K562 (cell line): Measurements from ENCODE around the gene INPP4B. TPM values are rescaled to one million over a fixed set of nuclear protein-coding genes. Genes with fewer than 3 reads are reported as not detected.

Experiments
- ATAC-seq: fragments of 200-7000 bp; cut with Tn5 transposase; 3 replicates; pipeline ENCODE4 v1.9.1; 2020; ENCODE audit warnings: moderate library complexity
- BruUV-seq: library from RNA; stranded (reverse); fragments of 400-500 nt; replicated peaks from 2 replicates; lab custom pipeline; 2021; lab: Mats Ljungman, UMichigan
- CTCF ChIA-PET: fragments of 300-600 bp; formaldehyde crosslinking; extraction: SDS; loops from one replicate; lab custom pipeline; 2021; ENCODE audit warnings: low intra/inter-chr PET ratio; lab: Yijun Ruan, JAX
- POLR2A ChIA-PET: fragments of 300-600, 350-650 bp; sonication (Branson Sonifier 250); formaldehyde crosslinking; extraction: SDS; loops from one replicate; lab custom pipeline; 2021; ENCODE audit warnings: antibody characterized with exemption, inconsistent platforms; lab: Yijun Ruan, JAX
- DNase-seq, 4 experiments: peaks; one replicate each; pipeline versions ENCODE4 v3.0.0 to v3.0.0-alpha.2; 2011 to 2018; ENCODE audit warnings: low spot score in 3 of 4, mixed read lengths in 3 of 4; ENCODE audit errors: extremely low read depth in 1 of 4
- FAIRE-seq: peaks from 2 replicates; lab custom pipeline; 2011; peaks lifted over from hg19 to GRCh38; lab: Jason Lieb, UNC
- H2AFZ ChIP-seq: 2 replicates; pipeline ENCODE4 v1.6.0; 2011; ENCODE audit warnings: low read depth, low read length, control low read depth, inconsistent platforms
- H3K27ac ChIP-seq: fragments of 200-600 bp; 3 replicates; pipeline ENCODE4 v1.8.0; 2011; ENCODE audit warnings: low read depth, mild to moderate bottlenecking, control low read depth, inconsistent platforms, low read length, moderate library complexity, mixed read lengths; ENCODE audit errors: extremely low read depth
- H3K27me3 ChIP-seq, 2 experiments: fragments of 300-600 bp in 1 of 2; 2 replicates in 1 of 2; 3 replicates in 1 of 2; pipeline versions ENCODE4 v1.6.0 to v1.8.0; 2011; ENCODE audit warnings: inconsistent platforms in 2 of 2, low read length in 2 of 2, mild to moderate bottlenecking in 1 of 2, mixed read lengths in 1 of 2, moderate library complexity in 1 of 2; ENCODE audit not compliant: control insufficient read depth in 2 of 2, insufficient read depth in 2 of 2
- H3K36me3 ChIP-seq: fragments of 300-600 bp; 3 replicates; pipeline ENCODE4 v1.8.0; 2011; ENCODE audit warnings: mild to moderate bottlenecking, low read length, inconsistent platforms; ENCODE audit not compliant: control insufficient read depth, insufficient read depth
- H3K4me1 ChIP-seq, 2 experiments: fragments of 200-600 bp in 1 of 2; replicated peaks in 1 of 2; 2 replicates in 1 of 2; 3 replicates in 1 of 2; pipeline versions ENCODE4 v1.5.1 to v1.8.0; 2011; ENCODE audit warnings: inconsistent platforms in 2 of 2, low read length in 2 of 2, mild to moderate bottlenecking in 1 of 2, mixed read lengths in 1 of 2, moderate library complexity in 1 of 2; ENCODE audit not compliant: control insufficient read depth in 2 of 2, insufficient read depth in 2 of 2
- H3K4me2 ChIP-seq: 2 replicates; pipeline ENCODE4 v1.6.1; 2011; ENCODE audit warnings: low read length, control low read depth, inconsistent platforms, mixed read lengths; ENCODE audit not compliant: insufficient read depth
- H3K4me3 ChIP-seq: fragments of 200-600 bp; sonication (generic), shearing (Covaris generic); 2 replicates; pipeline ENCODE4 v1.5.1; 2016; ENCODE audit warnings: control low read depth, inconsistent platforms
- H3K79me2 ChIP-seq: fragments of 200-600 bp; 3 replicates; pipeline ENCODE4 v1.8.0; 2011; ENCODE audit warnings: low read length, inconsistent platforms; ENCODE audit not compliant: control insufficient read depth, insufficient read depth
- H3K9ac ChIP-seq, 2 experiments: 2 replicates each; pipeline versions ENCODE4 v1.6.0 to v1.6.1; 2011; ENCODE audit warnings: low read depth in 2 of 2, low read length in 2 of 2, control low read depth in 1 of 2, inconsistent platforms in 1 of 2, mild to moderate bottlenecking in 1 of 2, mixed read lengths in 1 of 2; ENCODE audit not compliant: insufficient read depth in 1 of 2
- H3K9me1 ChIP-seq: one replicate; pipeline ENCODE4 v1.6.0; 2011; ENCODE audit warnings: inconsistent platforms, mild to moderate bottlenecking, low read length, moderate library complexity; ENCODE audit not compliant: control insufficient read depth, insufficient read depth
- H3K9me3 ChIP-seq: replicated peaks from 2 replicates; pipeline ENCODE4 v1.5.1; 2011; ENCODE audit warnings: low read depth, low read length, inconsistent platforms; ENCODE audit not compliant: control insufficient read depth, insufficient read depth
- H4K20me1 ChIP-seq: replicated peaks from 2 replicates; pipeline ENCODE4 v1.6.1; 2011; ENCODE audit warnings: low read length, inconsistent platforms, mixed read lengths; ENCODE audit not compliant: control insufficient read depth, insufficient read depth
- HNRNPLL ChIP-seq: fragments of 200-400 bp; formaldehyde crosslinking; IDR thresholded peaks from 2 replicates; pipeline ENCODE4 v1.6.1; 2017; ENCODE audit warnings: low read length, low read depth, mild to moderate bottlenecking; ENCODE audit not compliant: poor library complexity, severe bottlenecking
- STAG1 ChIP-seq: sonication (generic); formaldehyde crosslinking; IDR thresholded peaks from 2 replicates; pipeline ENCODE4 v1.5.0; 2020; ENCODE audit warnings: missing genetic modification reagents, borderline replicate concordance
- TBP ChIP-seq: optimal IDR thresholded peaks from 2 replicates; pipeline ENCODE3; 2011; ENCODE audit warnings: low read depth, low read length, improper control_type of control experiment
- TCF15 ChIP-seq: fragments of 250-450 bp; sonication (Bioruptor Pico); IDR thresholded peaks from 2 replicates; pipeline ENCODE4 v1.8.0; 2022; ENCODE audit warnings: moderate library complexity, mild to moderate bottlenecking, inconsistent platforms
- ZBTB2 ChIP-seq: fragments of 450-650 bp; IDR thresholded peaks from 2 replicates; pipeline ENCODE4 v1.6.1; 2016; ENCODE audit warnings: antibody characterized with exemption
- ZNF79 ChIP-seq: fragments of 250-450 bp; sonication (Bioruptor Pico); IDR thresholded peaks from 2 replicates; pipeline ENCODE4 v1.4.0; 2020; ENCODE audit warnings: low read depth, mild to moderate bottlenecking, moderate library complexity
- WGBS: fragments of 100-300 bp; shearing (Covaris generic); methylation state at CpG from one replicate; pipeline ENCODE4 v1.1.6; 2016; ENCODE audit warnings: low coverage, mixed read lengths; ENCODE audit not compliant: insufficient coverage; ENCODE audit errors: missing lambda C conversion rate; 5-methylcytosine and 5-hydroxymethylcytosine counted together
- in situ Hi-C: fragments of 300-500 bp; cut with MboI; formaldehyde crosslinking; loops from 4 replicates; pipeline ENCODE4 v1.15.0; 2018; ENCODE audit warnings: inconsistent platforms, mixed read lengths
- intact Hi-C: fragments of 100-400 bp; cut with micrococcal nuclease; formaldehyde crosslinking; loops from 2 replicates; pipeline ENCODE4 v1.14.2; 2022
- polyA plus RNA-seq, 8 experiments: library from polyadenylated mRNA; depleted of rRNA in 4 of 8; stranded (reverse) in 5 of 8; unstranded in 3 of 8; fragments of >200 nt; fragmentation: Nextera tagmentation in 2 of 8; fragmentation: Illumina TruSeq in 1 of 8; extraction: Ambion mirVana in 2 of 8; extraction: Trizol in 1 of 8; gene quantifications; 2 replicates each; pipeline versions ENCODE4 v1.2.1 to v1.2.3, GENCODE V29; 2011 to 2014; ENCODE audit warnings: inconsistent platforms in 1 of 8, missing spikeins in 1 of 8
- total RNA-seq, 7 experiments: library from RNA; depleted of rRNA in 6 of 7; stranded (reverse); fragments of >200 nt in 6 of 7; fragmentation: Illumina TruSeq in 2 of 7; extraction: Trizol in 2 of 7; gene quantifications; 2 replicates each; pipeline versions ENCODE4 v1.2.1 to v1.2.3, GENCODE V29; 2011 to 2021; ENCODE audit warnings: low replicate concordance in 1 of 7

INPP4B gene
- total and polyA plus RNA-seq, 9 of the 15 experiments (the other 6 are each of a cell fraction or from before 2014, with no cell fraction given): 0.04 to 0.11 TPM; not detected in 7

- Histone ChIP-seq H3K36me3 (no peaks in the 10 kb centered on the region), H3K4me1 (no peaks in the 10 kb centered on the region), H3K9me3 (no peaks in the 10 kb centered on the region; the same call in 1 of the 2 replicates), H3K9me1 (no peaks in the 10 kb centered on the region), H3K27me3 (no peaks in the 10 kb centered on the region), H3K4me2 (no peak overlapping the region), H2AFZ (no peak overlapping the region), H3K9ac (no peak overlapping the region), H4K20me1 (no peaks in the 10 kb centered on the region), H3K27ac (no peak overlapping the region), H3K79me2 (no peaks in the 10 kb centered on the region), H3K4me3 (no peak overlapping the region)
- WGBS: 14% methylated on average over 1 of the region's 1 CpG
- intact Hi-C loops: no loop called here
- TF ChIP-seq ZNF79 (CRISPR knock-in tag) (no peak), TCF15 (no peak), TBP (no peak), HNRNPLL (no peak), STAG1 (CRISPR knock-in tag) (no peak), ZBTB2 (no peak)
- in situ Hi-C loops: no loop called here
- DNase-seq (no peak), FAIRE-seq (no peak), ATAC-seq (no peak)
- POLR2A ChIA-PET: no interaction called here
- no TSS peak for BruUV-seq
- CTCF ChIA-PET: no interaction called here
Observed at GRCh38 chr4:142778900-142779299, 67.2 kb downstream of the INPP4B start.
